GM21723 (cell line): Measurements from ENCODE around the gene FAM76A.
A peak's percentile ranks its signal among the peaks of the same experiment; 100 is the strongest.
"Not testable (repeated sequence)": the region's sequence is repeated elsewhere in the genome, so short reads cannot be mapped to it uniquely, and the experiment has no call there.

Source experiments
- ATAC-seq: cut with Tn5 transposase; IDR thresholded peaks from one replicate; pipeline ENCODE4 v1.9.1; 2021; ENCODE audit warnings: mild to moderate bottlenecking, moderate library complexity; ENCODE audit not compliant: unreplicated experiment

Gene FAM76A

GRCh38 chr1:27725374-27726172, at the start of gene FAM76A:
Gene FAM76A, plus strand, starts transcription at chr1:27725961. Its CDS starts 120 bp downstream, at chr1:27726081.
- peak; percentile 95 for ATAC-seq

GRCh38 chr1:27676410-27676809, 49.4 kb upstream of the FAM76A start:
- ATAC-seq: no peak

GRCh38 chr1:27678747-27679146, 47.0 kb upstream of the FAM76A start:
- ATAC-seq: no peak

GRCh38 chr1:27680225-27680791, 45.5 kb upstream of the FAM76A start:
- not testable (repeated sequence) for ATAC-seq

GRCh38 chr1:27681580-27681979, 44.2 kb upstream of the FAM76A start:
- not testable (repeated sequence) for ATAC-seq

- no peak for ATAC-seq
These were observed 43.3 kb upstream of the FAM76A start for GRCh38 chr1:27682351-27682944.

GRCh38 chr1:27684176-27684575, 41.6 kb upstream of the FAM76A start:
- no peak for ATAC-seq

GRCh38 chr1:27686223-27686990, 39.4 kb upstream of the FAM76A start:
- ATAC-seq: no peak

GRCh38 chr1:27687906-27688305, 37.9 kb upstream of the FAM76A start:
- ATAC-seq: no peak

- no peak for ATAC-seq
These were observed 36.2 kb upstream of the FAM76A start for GRCh38 chr1:27689423-27690173.

- no peak for ATAC-seq
These were observed 35.6 kb upstream of the FAM76A start for GRCh38 chr1:27690183-27690582.

- ATAC-seq: not testable (repeated sequence)
These were observed 28.9 kb upstream of the FAM76A start for GRCh38 chr1:27696835-27697234.

GRCh38 chr1:27704958-27705357, 20.8 kb upstream of the FAM76A start:
- ATAC-seq: no peak

GRCh38 chr1:27705545-27705944, 20.2 kb upstream of the FAM76A start:
- ATAC-seq: no peak

- ATAC-seq: no peak
These were observed 15.2 kb upstream of the FAM76A start for GRCh38 chr1:27710574-27710973.

- ATAC-seq: no peak
These were observed 12.5 kb upstream of the FAM76A start for GRCh38 chr1:27713139-27713725.

GRCh38 chr1:27713869-27714513, 11.8 kb upstream of the FAM76A start:
- no peak for ATAC-seq

GRCh38 chr1:27716262-27716895, 9.4 kb upstream of the FAM76A start:
- ATAC-seq: no peak
